HG03066 (cell line): ENCODE results near the gene B3GNT2.
"Not testable (repeated sequence)": the region's sequence is repeated elsewhere in the genome, so short reads cannot be mapped to it uniquely, and the experiment has no call there.

Source experiments
- ATAC-seq: cut with Tn5 transposase; IDR thresholded peaks from one replicate; pipeline ENCODE4 v1.9.1; 2021; ENCODE audit warnings: low read depth; ENCODE audit not compliant: unreplicated experiment

The B3GNT2 gene

GRCh38 chr2:62195421-62196277 lies at the start of gene B3GNT2:
B3GNT2 (plus strand) TSS chr2:62196115; CDS start chr2:62222221, 26,106 bp downstream.
- peak; percentile 44 for ATAC-seq

GRCh38 chr2:62146790-62147189 lies 49.1 kb upstream of the B3GNT2 start:
- ATAC-seq, result not testable (repeated sequence)

DNA sequence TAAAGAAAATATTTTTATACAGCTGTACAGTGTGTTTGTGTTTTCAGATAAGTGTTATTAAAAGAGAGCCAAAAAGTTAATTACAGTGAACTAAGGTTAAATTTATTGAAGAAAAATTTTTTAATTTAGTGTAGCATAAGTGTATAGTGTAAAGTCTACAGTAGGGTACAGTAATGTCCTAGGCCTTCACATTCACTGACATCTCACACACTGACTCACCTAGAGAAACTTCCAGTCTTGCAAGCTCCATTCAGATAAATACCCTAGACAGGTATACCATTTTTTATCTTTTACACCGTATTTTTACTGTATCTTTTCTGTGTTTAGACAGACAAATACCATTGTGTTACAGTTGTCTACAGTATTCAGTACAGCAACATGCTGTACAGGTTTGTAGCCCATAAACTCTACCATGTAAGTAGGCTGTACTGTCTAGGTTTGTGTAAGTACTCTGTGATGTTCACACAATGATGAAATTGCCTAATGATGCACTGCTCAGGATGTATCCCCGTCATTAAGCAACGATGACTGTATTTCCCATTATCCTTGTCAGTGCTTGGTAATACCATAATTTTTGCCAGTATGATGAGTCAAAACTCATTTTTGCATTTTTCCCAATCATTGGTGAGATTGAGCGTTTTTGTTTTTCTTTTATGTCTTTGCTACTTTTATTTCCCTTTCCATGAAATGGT lies 48.2 kb upstream of the B3GNT2 start:
- no peak for ATAC-seq

GRCh38 chr2:62149708-62150107 lies 46.2 kb upstream of the B3GNT2 start:
- ATAC-seq, result no peak

- ATAC-seq, result no peak
Observed at GRCh38 chr2:62150597-62151305, 45.2 kb upstream of the B3GNT2 start.

- no peak for ATAC-seq
Observed at GRCh38 chr2:62151306-62151638, 44.6 kb upstream of the B3GNT2 start.

- no peak for ATAC-seq
Observed at GRCh38 chr2:62152000-62152399, 43.9 kb upstream of the B3GNT2 start.

DNA sequence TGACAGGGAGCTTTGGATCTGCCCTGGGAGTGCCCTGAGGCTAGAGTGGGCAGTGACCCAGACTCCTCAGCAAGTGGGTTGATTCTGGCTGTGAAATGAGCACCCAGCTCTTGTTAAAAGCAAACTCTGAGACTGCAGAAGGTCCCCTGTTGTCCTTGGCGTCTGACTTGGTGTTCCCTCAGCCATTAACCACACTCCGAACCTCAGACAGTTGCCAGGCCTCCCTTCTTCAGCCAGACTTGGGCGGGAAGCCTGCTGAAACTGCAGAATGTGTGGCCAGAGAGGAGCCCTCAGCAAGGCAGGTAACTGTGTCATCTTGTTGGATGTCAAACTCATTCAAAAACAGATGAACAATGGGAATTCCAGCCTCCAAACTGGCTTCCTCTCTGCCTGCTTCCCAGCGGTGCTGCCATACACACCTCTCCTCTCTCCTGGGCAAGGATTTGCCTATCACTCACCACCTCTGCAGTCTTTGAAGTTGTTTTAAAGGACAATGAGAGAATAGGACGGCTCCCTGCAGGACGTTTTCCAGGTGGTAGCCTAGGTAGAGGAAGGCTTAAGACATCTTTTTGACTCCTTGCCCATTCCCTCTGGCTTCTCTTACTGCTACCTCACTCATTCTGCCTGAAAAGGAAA lies 38.9 kb upstream of the B3GNT2 start:
- no peak for ATAC-seq

- no peak for ATAC-seq
Observed at GRCh38 chr2:62158444-62159121, 37.3 kb upstream of the B3GNT2 start.

- ATAC-seq, result not testable (repeated sequence)
Observed at GRCh38 chr2:62160691-62161090, 35.2 kb upstream of the B3GNT2 start.

- ATAC-seq, result no peak
Observed at GRCh38 chr2:62163106-62163831, 32.6 kb upstream of the B3GNT2 start.

- no peak for ATAC-seq
Observed at GRCh38 chr2:62163834-62164233, 32.1 kb upstream of the B3GNT2 start.

DNA sequence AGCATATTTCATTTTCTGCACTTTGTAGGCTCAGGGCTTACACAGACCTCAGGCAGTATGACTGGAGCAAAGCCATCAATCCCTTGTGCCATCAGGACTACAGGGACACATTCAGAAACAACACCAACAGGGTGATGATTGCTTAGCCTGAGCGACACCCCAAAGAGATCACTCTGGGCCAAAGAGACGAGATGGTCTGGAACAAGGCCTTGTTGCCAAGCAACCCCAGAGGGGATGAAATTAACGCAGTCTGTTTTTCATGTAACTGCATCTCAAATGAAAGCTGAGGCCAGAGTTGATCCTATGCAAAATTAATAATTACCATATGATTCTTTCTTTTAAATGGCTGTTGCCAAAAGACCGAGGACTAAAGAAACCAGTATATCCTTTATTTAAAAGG lies 20.2 kb upstream of the B3GNT2 start:
- ATAC-seq, result no peak

DNA sequence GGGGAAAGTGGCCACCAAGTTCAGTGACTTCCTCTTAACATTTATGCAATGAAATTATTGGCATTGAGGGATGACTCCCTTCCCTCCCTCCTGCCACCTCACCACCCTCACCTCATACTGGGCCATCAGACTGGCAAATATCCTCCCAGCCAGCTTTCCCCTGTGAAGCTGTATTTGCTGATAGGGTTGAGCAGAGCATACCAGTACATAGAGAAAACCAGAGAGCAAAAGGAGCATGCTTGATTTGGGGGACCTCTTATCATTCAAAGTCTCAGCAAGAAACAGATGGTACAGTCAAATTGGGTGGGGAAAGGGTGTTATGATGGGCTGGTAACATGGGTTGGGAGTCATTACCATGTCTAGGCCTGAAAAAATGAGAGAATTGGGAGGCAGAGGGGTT lies 19.1 kb upstream of the B3GNT2 start:
- no peak for ATAC-seq

DNA sequence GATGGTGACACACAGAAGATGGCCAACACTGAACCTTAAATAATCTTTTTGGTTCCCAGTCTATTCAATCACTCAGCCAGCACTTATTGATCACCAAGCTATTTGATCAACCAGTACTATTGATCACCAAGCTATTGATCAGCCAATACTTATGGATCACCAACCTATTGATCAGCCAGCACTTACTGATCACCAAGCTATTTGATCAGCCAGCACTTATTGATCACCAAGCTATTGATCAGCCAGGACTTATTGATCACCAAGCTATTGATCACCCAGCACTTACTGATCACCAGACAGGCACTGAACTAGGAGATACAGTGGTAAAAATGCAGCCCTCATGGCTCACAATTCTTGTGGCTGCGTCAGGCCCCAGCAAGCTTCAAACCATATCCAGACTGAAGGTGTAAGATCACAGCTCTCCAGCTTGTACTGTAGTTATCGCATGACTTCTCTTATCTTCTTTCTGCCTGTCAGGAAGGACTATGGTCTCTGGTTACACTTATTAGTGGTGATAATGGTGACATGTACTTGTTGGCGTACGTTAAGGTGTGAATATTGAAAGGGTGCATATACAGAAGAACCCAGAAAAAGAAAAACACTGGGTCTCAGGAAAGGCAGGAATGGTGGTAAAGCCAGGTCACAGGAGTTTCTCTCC lies 18.4 kb upstream of the B3GNT2 start:
- no peak for ATAC-seq

DNA sequence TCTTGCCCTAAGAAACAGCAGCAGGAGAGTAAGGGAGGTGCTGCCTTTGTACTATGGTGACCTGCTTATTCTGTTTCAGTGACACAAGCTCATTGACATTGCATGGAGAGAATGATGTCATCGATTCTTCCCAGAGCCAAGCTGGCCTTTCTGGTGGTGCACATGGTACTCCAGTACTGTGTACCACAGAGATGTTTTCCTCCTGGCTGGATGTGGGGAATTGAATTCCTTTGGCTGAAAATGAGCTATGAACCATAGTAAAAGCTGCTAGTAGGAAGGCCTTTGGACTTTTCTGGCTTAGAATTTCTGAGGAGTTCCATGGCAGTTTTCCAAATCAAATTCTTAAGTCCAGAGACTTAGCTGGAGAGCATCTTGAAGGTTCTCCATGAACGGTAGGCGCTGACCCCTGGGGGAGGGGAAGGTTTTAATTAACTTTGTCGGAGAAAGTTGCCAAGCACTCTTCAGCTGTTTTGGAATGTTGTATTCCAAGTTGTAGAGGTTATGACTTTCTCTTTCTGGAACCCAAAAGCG lies 17.1 kb upstream of the B3GNT2 start:
- ATAC-seq, result no peak

- ATAC-seq, result no peak
Observed at GRCh38 chr2:62180975-62181374, 14.9 kb upstream of the B3GNT2 start.

DNA sequence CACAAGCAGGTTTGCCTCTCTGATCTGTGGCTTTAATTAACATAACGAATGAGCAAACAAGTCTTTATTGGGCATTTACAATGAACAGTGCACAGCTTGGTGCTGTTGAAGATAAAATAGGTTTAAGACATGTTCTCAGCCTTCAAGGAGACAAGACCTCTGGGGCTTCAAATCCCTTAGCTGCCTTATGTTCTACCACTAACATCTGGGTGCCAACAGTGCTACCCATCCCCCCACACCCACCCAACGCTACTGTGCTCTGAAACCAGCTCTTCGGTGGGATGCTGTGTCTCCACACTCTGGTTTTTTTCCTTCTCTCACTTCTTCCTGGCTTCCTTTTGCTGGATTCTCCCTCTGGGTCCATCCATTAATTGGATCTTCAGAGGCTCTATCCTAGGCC lies 14.1 kb upstream of the B3GNT2 start:
- no peak for ATAC-seq
